Ovary (tissue), 3 donors: ENCODE data around the gene WNT16.

ENCODE experiments used
- CTCF ChIP-seq, 3 donors: fragments of 450-650 bp in 2 of 3; fragments of 200-600 bp in 1 of 3; IDR thresholded peaks; one replicate each; pipeline versions ENCODE4 v1.5.1 to v1.8.0; 2016 to 2022; ENCODE audit warnings: antibody characterized with exemption in 3 of 3, mild to moderate bottlenecking in 1 of 3
- POLR2A ChIP-seq: fragments of 450-650 bp; IDR thresholded peaks from one replicate; pipeline ENCODE4 v1.6.1; 2017; ENCODE audit warnings: antibody characterized with exemption, mild to moderate bottlenecking, moderate library complexity
- donor health status: DM: no; HTN: no; CAD: no.

GRCh38 chr7:121285066-121285667 lies 43.6 kb upstream of the WNT16 start:
- TF ChIP-seq CTCF (IDR thresholded peaks at IDR 0.05) = no peak
- TF ChIP-seq POLR2A = no peak
